H1 (cell line): Measurements from ENCODE around the gene RGS8. TPM values are rescaled to one million over a fixed set of nuclear protein-coding genes. Genes with fewer than 3 reads are reported as not detected.

Experiments used
- CREB1 ChIP-seq: IDR thresholded peaks from 2 replicates; pipeline ENCODE4 v1.6.1; 2012; ENCODE audit warnings: inconsistent platforms
- GABPA ChIP-seq: IDR thresholded peaks from 2 replicates; pipeline ENCODE4 v1.6.1; 2011; ENCODE audit warnings: mild to moderate bottlenecking, low read length, moderate library complexity, borderline replicate concordance; ENCODE audit not compliant: insufficient read depth
- SP2 ChIP-seq: IDR thresholded peaks from 2 replicates; pipeline ENCODE4 v1.6.1; 2012; ENCODE audit warnings: mild to moderate bottlenecking, low read length, inconsistent platforms
- TBP ChIP-seq: IDR thresholded peaks from 2 replicates; pipeline ENCODE4 v1.6.1; 2011; ENCODE audit warnings: low read depth, low read length, improper control_type of control experiment
- polyA plus RNA-seq, 7 experiments: library from polyadenylated mRNA; depleted of rRNA in 3 of 7; stranded (reverse) in 5 of 7; unstranded in 2 of 7; fragments of >200 nt in 5 of 7; fragments of 200-250 nt in 2 of 7; gene quantifications; 1 replicate in 5 of 7; 2 replicates in 1 of 7; 4 replicates in 1 of 7; pipeline versions ENCODE4 v1.2.1 to v1.2.3, GENCODE V29; 2011 to 2013; ENCODE audit warnings: missing spikeins in 2 of 7, mixed read lengths in 2 of 7
- total RNA-seq: library from RNA; stranded (reverse); fragmentation: NEBNext Ultra II Directional; extraction: Animal tissue kit (Norgen Biotek cat#: 25700); gene quantifications from 2 replicates; pipeline ENCODE4 v1.2.1, GENCODE V29; 2021

Gene RGS8
- total and polyA plus RNA-seq, 2 of the 8 experiments (the other 6 are each of a cell fraction or from before 2014, with no cell fraction given) = 0.13 to 0.23 TPM

GRCh38 chr1:182713939-182714338 lies 29.6 kb upstream of the RGS8 start (continued):
- TF ChIP-seq SP2 (no peak), GABPA (no peak), TBP (no peak), CREB1 (no peak)
